ENCODE measurements around the gene SOX5. TPM values are rescaled to one million over a fixed set of nuclear protein-coding genes. Genes with fewer than 3 reads are reported as not detected.

SOX5 gene
- total and polyA plus RNA-seq, 7 donors = 0.17 to 2.9 (median 0.47) TPM

DNA sequence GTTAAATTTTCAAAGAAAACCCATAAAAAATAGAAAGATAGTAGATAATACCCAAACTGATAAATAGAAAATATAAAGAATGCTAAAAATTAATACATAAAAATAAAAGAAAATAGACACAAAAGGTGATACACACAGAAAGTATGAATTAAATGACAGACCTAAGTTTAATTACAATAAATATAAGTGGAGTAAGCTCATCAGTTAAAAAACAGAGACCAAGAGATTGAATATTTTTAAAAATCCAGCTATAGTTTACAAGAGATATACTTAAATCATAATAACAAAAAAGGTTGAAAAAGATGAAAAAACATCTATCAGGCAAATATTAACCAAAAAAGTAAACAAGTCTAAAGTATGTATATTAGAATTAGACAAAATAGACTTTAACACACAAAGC lies 268.2 kb downstream of the SOX5 start:
- H3K9me3 ChIP-seq = peaks cover 4% of the 10 kb centered on the region
- TF ChIP-seq, protein P1, sequence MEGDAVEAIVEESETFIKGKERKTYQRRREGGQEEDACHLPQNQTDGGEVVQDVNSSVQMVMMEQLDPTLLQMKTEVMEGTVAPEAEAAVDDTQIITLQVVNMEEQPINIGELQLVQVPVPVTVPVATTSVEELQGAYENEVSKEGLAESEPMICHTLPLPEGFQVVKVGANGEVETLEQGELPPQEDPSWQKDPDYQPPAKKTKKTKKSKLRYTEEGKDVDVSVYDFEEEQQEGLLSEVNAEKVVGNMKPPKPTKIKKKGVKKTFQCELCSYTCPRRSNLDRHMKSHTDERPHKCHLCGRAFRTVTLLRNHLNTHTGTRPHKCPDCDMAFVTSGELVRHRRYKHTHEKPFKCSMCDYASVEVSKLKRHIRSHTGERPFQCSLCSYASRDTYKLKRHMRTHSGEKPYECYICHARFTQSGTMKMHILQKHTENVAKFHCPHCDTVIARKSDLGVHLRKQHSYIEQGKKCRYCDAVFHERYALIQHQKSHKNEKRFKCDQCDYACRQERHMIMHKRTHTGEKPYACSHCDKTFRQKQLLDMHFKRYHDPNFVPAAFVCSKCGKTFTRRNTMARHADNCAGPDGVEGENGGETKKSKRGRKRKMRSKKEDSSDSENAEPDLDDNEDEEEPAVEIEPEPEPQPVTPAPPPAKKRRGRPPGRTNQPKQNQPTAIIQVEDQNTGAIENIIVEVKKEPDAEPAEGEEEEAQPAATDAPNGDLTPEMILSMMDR (IDR thresholded peaks at IDR 0.05) = no peak
- intact Hi-C loops (cut with DNase I) = no loop called here

DNA sequence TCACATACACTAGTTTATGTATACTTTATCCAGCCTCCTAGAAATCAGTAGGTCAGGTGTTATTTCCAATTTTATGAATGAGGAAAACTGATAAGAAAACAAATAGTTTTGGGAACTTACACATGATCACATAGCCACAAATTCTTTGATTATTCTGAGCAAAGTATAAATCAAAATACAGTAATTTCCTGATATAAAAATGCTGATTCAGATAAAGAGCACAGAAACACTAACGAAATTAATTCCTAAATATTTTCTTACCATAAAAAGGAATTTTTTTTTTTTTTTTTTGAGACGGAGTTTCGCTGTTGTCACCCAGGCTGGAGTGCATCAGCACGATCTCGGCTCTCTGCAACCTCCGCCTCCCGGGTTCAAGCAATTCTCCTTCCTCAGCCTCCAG lies 275.4 kb downstream of the SOX5 start:
- 90 to 94% (median 93%) methylated on average over 6 to 7 of the region's 7 CpGs for WGBS, 3 donors
- Histone ChIP-seq H3K4me1 (no peaks in the 10 kb centered on the region), H3K27me3 (ENCODE audit: insufficient read depth in 3 of 3, low read length in 2 of 3) (no peaks in the 10 kb centered on the region), H3K9me3 (no peaks in the 10 kb centered on the region), H3K36me3 (ENCODE audit: insufficient read depth in 1 of 2, low read depth in 1 of 2) (no peaks in the 10 kb centered on the region), H3K27ac (no peak overlapping the region), H3K4me3 (no peak overlapping the region)
- ATAC-seq (no peak), DNase-seq (no peak)
- intact Hi-C loops (cut with DNase I) = no loop called here
- TF ChIP-seq, protein P1 (IDR thresholded peaks at IDR 0.05) = no peak

More for the DNA sequence above, 268.2 kb downstream of the SOX5 start:
- ATAC-seq = no peak
- Histone ChIP-seq H3K27ac (no peak overlapping the region), H3K4me1 (no peaks in the 10 kb centered on the region), H3K27me3 (ENCODE audit: insufficient read depth in 3 of 3, low read length in 2 of 3) (no peaks in the 10 kb centered on the region), H3K4me3 (no peak overlapping the region), H3K36me3 (ENCODE audit: insufficient read depth in 1 of 2, low read depth in 1 of 2) (no peaks in the 10 kb centered on the region)
- no peak for DNase-seq

DNA sequence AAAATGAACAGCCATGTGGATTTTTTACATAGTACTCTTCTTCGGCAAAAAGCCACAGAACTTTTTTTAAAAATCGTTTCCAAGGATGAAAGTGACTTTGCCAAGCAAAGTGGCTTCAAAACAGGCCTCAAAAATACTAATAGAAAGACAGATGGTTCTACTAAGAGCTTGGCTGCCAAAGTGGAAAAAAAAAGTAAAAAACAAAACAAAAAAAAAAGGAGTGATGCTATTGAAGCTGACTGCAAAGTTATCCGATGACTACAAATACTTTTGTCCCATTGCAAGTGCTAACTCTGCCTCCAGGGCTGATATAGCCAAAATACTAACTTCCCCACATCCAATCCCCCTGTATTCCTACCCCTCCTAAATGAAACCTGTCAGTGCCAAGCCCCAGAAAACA lies 277.6 kb downstream of the SOX5 start:
- H3K4me3 ChIP-seq = no peak overlapping the region
- H3K4me1 ChIP-seq = no peaks in the 10 kb centered on the region
- TF ChIP-seq, protein P1 (IDR thresholded peaks at IDR 0.05) = no peak
- no peaks in the 10 kb centered on the region for H3K36me3 ChIP-seq (ENCODE audit: insufficient read depth in 1 of 2, low read depth in 1 of 2)
- no peaks in the 10 kb centered on the region for H3K27me3 ChIP-seq (ENCODE audit: insufficient read depth in 3 of 3, low read length in 2 of 3)
- no peaks in the 10 kb centered on the region for H3K9me3 ChIP-seq
- WGBS, 3 donors = 16 to 41% (median 18%) methylated on average over 3 of the region's 3 CpGs
- no peak for DNase-seq
- no peak for ATAC-seq
- no peak overlapping the region for H3K27ac ChIP-seq
- intact Hi-C loops (cut with DNase I) = no loop called here

DNA sequence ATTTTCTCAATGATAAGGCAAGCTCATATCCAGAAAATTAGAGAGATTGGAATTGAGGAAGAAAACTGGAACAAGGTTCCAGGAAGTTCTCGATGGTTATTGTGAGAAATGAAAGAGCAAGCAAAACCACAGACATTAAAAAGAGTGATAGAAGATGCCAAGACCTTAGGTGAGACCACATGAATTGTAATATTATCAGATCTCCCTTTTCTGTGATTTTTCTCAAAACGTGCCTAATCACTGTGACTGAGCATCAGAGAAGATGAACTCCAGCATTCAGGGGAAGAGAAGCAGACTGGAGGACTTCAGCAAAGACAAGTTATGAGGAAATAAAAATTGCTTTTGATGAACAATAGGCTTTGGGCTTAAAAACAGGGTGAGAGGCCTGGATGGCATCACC lies 278.8 kb downstream of the SOX5 start:
- ATAC-seq (no peak), DNase-seq (no peak)
- intact Hi-C loops (cut with DNase I) = no loop called here
- TF ChIP-seq, protein P1 (IDR thresholded peaks at IDR 0.05) = no peak
- Histone ChIP-seq H3K36me3 (ENCODE audit: insufficient read depth in 1 of 2, low read depth in 1 of 2) (no peaks in the 10 kb centered on the region), H3K4me1 (no peaks in the 10 kb centered on the region), H3K9me3 (no peaks in the 10 kb centered on the region), H3K27ac (no peak overlapping the region), H3K4me3 (no peak overlapping the region), H3K27me3 (ENCODE audit: insufficient read depth in 3 of 3, low read length in 2 of 3) (no peaks in the 10 kb centered on the region)
- 48 to 84% (median 57%) methylated on average over 2 of the region's 2 CpGs for WGBS, 3 donors

DNA sequence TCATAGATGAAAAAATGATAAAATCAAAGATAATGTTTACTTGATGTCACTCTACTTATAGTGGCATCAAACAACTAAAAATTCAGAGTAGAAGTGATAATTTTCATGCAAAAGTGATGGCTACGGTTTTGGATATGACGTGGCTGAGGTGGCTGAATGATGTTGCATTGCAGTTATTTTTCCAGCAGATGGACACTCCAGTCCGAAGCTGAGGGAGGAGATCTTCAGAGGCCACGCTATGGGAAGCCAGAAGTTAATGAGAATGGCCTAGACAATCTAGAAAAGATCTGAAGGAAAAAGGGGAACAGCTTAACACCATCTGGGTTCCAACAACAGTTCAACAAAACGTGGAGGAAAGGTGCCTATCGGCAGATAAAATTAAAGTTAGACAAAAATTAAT lies 279.8 kb downstream of the SOX5 start:
- H3K4me3 ChIP-seq = no peak overlapping the region
- no peaks in the 10 kb centered on the region for H3K4me1 ChIP-seq
- TF ChIP-seq, protein P1 (IDR thresholded peaks at IDR 0.05) = no peak
- 79 to 83% (median 80%) methylated on average over 6 of the region's 6 CpGs for WGBS, 3 donors
- intact Hi-C loops (cut with DNase I) = no loop called here
- H3K36me3 ChIP-seq (ENCODE audit: insufficient read depth in 1 of 2, low read depth in 1 of 2) = no peaks in the 10 kb centered on the region
- DNase-seq (no peak), ATAC-seq (no peak)
- H3K27ac ChIP-seq = no peak overlapping the region
- H3K9me3 ChIP-seq = no peaks in the 10 kb centered on the region
- H3K27me3 ChIP-seq (ENCODE audit: insufficient read depth in 3 of 3, low read length in 2 of 3) = no peaks in the 10 kb centered on the region

All from psoas muscle (tissue), 8 donors.